Measurements from ENCODE around the gene OTOG. TPM values are rescaled to one million over a fixed set of nuclear protein-coding genes. Genes with fewer than 3 reads are reported as not detected.

The OTOG gene
- total RNA-seq, 1 donor from 2014 or later, result not detected

GRCh38 chr11:17594686-17595192 lies 47.7 kb downstream of the OTOG start:
- no peak overlapping the region for H3K27ac Mint-ChIP-seq (ENCODE audit: unreplicated experiment)
- H3K4me1 Mint-ChIP-seq (ENCODE audit: low read depth, unreplicated experiment), result no peaks in the 10 kb centered on the region
- peaks cover 1% of the 10 kb centered on the region for H3K9me3 Mint-ChIP-seq (ENCODE audit: unreplicated experiment)
- TF ChIP-seq CTCF (IDR thresholded peaks at IDR 0.05; ENCODE audit: partially characterized antibody, unreplicated experiment), result no peak
- H3K27me3 Mint-ChIP-seq (ENCODE audit: unreplicated experiment), result peaks cover 2% of the 10 kb centered on the region
- H3K4me3 Mint-ChIP-seq (ENCODE audit: unreplicated experiment), result no peak overlapping the region
- no peaks in the 10 kb centered on the region for H3K36me3 Mint-ChIP-seq (ENCODE audit: unreplicated experiment)
- no peak for DNase-seq

GRCh38 chr11:17595526-17596309 lies 48.7 kb downstream of the OTOG start:
- Mint-ChIP-seq H3K36me3 (ENCODE audit: unreplicated experiment) (no peaks in the 10 kb centered on the region), H3K27ac (ENCODE audit: unreplicated experiment) (no peak overlapping the region), H3K4me1 (ENCODE audit: low read depth, unreplicated experiment) (no peaks in the 10 kb centered on the region), H3K27me3 (ENCODE audit: unreplicated experiment) (peaks cover 2% of the 10 kb centered on the region), H3K9me3 (ENCODE audit: unreplicated experiment) (peaks cover 1% of the 10 kb centered on the region), H3K4me3 (ENCODE audit: unreplicated experiment) (no peak overlapping the region)
- DNase-seq, result no peak
- no peak for TF ChIP-seq CTCF (IDR thresholded peaks at IDR 0.05; ENCODE audit: partially characterized antibody, unreplicated experiment)

- H3K27me3 Mint-ChIP-seq (ENCODE audit: unreplicated experiment), result peaks cover 3% of the 10 kb centered on the region
These were observed 49.2 kb downstream of the OTOG start for GRCh38 chr11:17596310-17596669.

GRCh38 chr11:17596711-17597110 lies 49.7 kb downstream of the OTOG start:
- peaks cover 1% of the 10 kb centered on the region for H3K9me3 Mint-ChIP-seq (ENCODE audit: unreplicated experiment)
- H3K36me3 Mint-ChIP-seq (ENCODE audit: unreplicated experiment), result no peaks in the 10 kb centered on the region
- no peak overlapping the region for H3K4me3 Mint-ChIP-seq (ENCODE audit: unreplicated experiment)
- H3K27me3 Mint-ChIP-seq (ENCODE audit: unreplicated experiment), result peaks cover 3% of the 10 kb centered on the region
- no peaks in the 10 kb centered on the region for H3K4me1 Mint-ChIP-seq (ENCODE audit: low read depth, unreplicated experiment)
- no peak for TF ChIP-seq CTCF (IDR thresholded peaks at IDR 0.05; ENCODE audit: partially characterized antibody, unreplicated experiment)
- no peak for DNase-seq
- no peak overlapping the region for H3K27ac Mint-ChIP-seq (ENCODE audit: unreplicated experiment)

More at GRCh38 chr11:17596310-17596669, 49.2 kb downstream of the OTOG start:
- Mint-ChIP-seq H3K9me3 (ENCODE audit: unreplicated experiment) (peaks cover 1% of the 10 kb centered on the region), H3K4me1 (ENCODE audit: low read depth, unreplicated experiment) (no peaks in the 10 kb centered on the region), H3K36me3 (ENCODE audit: unreplicated experiment) (no peaks in the 10 kb centered on the region), H3K4me3 (ENCODE audit: unreplicated experiment) (no peak overlapping the region), H3K27ac (ENCODE audit: unreplicated experiment) (no peak overlapping the region)
- DNase-seq, result no peak
- TF ChIP-seq CTCF (IDR thresholded peaks at IDR 0.05; ENCODE audit: partially characterized antibody, unreplicated experiment), result no peak

- no peak for DNase-seq
- H3K4me3 Mint-ChIP-seq (ENCODE audit: unreplicated experiment), result no peak overlapping the region
- H3K27me3 Mint-ChIP-seq (ENCODE audit: unreplicated experiment), result peaks cover 3% of the 10 kb centered on the region
- TF ChIP-seq CTCF (IDR thresholded peaks at IDR 0.05; ENCODE audit: partially characterized antibody, unreplicated experiment), result no peak
- peaks cover 1% of the 10 kb centered on the region for H3K9me3 Mint-ChIP-seq (ENCODE audit: unreplicated experiment)
- no peaks in the 10 kb centered on the region for H3K4me1 Mint-ChIP-seq (ENCODE audit: low read depth, unreplicated experiment)
- no peaks in the 10 kb centered on the region for H3K36me3 Mint-ChIP-seq (ENCODE audit: unreplicated experiment)
- H3K27ac Mint-ChIP-seq (ENCODE audit: unreplicated experiment), result no peak overlapping the region
These were observed 50.7 kb downstream of the OTOG start for GRCh38 chr11:17597770-17598169.

All from glutamatergic neuron (in vitro differentiated cells).